HG02970 (cell line): Measurements from ENCODE around the gene NEU4.
"Not testable (repeated sequence)": the region's sequence is repeated elsewhere in the genome, so short reads cannot be mapped to it uniquely, and the experiment has no call there.

Source experiments
- ATAC-seq: cut with Tn5 transposase; IDR thresholded peaks from one replicate; pipeline ENCODE4 v1.9.1; 2021; ENCODE audit warnings: mild to moderate bottlenecking, moderate library complexity, moderate number of reproducible peaks; ENCODE audit not compliant: unreplicated experiment, low FRiP score

Gene NEU4, protein sequence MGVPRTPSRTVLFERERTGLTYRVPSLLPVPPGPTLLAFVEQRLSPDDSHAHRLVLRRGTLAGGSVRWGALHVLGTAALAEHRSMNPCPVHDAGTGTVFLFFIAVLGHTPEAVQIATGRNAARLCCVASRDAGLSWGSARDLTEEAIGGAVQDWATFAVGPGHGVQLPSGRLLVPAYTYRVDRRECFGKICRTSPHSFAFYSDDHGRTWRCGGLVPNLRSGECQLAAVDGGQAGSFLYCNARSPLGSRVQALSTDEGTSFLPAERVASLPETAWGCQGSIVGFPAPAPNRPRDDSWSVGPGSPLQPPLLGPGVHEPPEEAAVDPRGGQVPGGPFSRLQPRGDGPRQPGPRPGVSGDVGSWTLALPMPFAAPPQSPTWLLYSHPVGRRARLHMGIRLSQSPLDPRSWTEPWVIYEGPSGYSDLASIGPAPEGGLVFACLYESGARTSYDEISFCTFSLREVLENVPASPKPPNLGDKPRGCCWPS

DNA sequence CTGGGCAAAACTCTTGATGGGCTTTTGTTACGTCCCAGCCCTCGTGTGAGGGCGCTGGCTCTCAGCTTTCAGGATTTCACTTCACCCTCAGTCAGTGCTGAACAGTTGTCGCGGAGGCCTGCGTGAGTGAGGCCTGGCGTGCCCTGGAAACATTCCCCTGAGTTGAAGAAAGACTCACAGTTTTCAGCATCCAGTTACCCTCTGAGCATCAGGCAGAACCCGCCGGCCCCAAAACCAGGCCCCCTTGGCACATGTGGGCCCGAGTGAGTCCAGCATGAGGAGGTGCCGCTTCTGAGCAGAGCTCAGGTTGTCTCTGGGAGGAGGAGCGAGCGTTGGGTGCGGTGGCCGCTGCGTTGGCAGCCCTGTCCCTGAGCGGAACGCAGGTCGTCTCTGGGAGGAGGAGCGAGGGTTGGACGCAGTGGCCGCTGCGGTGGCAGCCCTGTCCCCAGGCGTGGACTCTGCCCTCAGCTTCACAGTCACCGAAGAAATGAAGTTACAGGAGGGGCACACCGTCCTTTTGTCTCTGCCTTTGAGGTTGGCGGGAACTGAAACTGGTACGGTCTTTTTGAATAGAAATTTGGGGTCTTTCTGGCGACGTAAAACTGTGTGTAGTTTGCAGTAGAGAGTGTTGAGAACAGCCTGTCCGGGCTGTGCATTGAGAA, at the start of gene NEU4:
Gene NEU4, plus strand, starts transcription at position 473 of the 662 bp plus-strand sequence. CDS start 5,292 bp downstream, outside the sequence.
- no peak for ATAC-seq

DNA sequence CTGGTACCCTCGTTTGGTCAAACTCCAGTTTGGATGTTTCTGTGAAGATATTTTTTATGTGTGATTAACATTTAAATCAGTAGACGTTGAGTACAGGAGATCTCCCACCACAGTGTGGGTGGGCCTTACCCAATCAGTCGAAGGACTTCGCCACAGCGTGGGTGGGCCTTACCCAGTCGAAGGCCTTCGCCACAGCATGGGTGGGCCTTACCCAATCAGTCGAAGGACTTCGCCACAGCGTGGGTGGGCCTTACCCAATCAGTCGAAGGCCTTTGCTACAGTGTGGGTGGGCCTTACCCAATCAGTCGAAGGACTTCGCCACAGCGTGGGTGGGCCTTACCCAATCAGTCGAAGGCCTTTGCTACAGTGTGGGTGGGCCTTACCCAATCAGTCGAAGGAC, 49.1 kb upstream of the NEU4 start:
- not testable (repeated sequence) for ATAC-seq

DNA sequence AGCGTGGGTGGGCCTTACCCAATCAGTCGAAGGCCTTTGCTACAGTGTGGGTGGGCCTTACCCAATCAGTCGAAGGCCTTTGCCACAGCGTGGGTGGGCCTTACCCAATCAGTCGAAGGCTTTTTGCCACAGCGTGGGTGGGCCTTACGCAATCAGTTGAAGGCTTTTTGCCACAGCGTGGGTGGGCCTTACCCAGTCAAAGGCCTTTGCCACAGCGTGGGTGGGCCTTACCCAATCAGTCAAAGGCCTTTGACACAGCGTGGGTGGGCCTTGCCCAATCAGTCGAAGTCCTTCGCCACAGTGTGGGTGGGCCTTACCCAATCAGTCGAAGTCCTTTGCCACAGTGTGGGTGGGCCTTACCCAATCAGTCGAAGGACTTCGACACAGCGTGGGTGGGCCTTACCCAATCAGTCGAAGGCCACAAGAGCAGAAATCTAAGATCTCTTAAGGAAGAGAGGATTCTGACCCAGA, 48.7 kb upstream of the NEU4 start:
- ATAC-seq = no peak

DNA sequence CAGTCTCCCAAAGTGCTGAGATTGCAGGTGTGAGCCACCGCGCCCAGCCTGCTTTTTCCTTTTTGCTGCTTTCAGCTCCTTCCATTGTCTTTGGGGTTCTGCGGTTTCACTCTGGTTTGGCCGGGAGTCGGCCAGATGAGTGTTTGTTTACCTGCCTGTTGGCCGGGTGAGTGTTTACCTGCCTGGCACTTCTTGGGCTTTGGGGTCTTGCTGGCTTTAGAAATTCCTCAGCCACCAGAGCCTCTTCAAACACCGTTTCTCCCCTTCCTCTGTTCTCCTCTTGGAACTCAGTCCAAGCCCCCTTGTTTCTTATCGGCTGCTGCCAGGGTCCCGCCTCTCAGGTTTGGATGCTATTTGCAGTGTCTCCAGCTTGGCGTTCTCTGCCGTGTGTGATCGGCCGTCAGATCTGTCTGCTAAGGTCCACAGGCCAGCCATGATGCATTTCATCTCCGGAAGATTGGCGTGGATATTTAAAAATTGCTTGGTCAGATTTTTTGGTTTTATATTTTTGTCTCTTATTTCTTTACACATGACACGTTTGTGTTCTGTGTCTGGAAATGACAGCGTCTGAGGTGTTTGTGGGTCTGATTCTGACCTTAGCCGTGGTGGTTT, 46.6 kb upstream of the NEU4 start:
- ATAC-seq = no peak

DNA sequence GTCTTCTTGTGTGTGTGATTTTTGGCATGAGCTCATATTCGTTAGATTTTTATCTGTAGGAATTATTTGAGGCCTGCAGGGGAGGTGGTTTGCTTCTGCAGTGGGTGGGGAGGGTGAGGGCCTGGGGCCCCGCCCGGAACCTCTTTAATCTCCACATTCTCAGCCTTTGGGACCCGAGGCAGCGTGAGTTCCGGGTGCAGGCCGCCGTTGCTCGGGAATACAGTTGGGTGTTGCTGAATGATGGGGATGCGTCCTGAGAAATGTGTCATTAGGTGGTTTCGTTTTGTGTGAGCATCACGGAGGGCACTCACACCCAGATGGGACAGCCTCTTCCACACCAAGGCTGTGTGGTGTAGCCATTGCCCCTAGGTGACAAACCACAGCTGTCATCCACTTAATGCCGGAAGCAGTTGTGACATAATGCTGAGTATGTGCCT, 46.0 kb upstream of the NEU4 start:
- ATAC-seq = no peak

DNA sequence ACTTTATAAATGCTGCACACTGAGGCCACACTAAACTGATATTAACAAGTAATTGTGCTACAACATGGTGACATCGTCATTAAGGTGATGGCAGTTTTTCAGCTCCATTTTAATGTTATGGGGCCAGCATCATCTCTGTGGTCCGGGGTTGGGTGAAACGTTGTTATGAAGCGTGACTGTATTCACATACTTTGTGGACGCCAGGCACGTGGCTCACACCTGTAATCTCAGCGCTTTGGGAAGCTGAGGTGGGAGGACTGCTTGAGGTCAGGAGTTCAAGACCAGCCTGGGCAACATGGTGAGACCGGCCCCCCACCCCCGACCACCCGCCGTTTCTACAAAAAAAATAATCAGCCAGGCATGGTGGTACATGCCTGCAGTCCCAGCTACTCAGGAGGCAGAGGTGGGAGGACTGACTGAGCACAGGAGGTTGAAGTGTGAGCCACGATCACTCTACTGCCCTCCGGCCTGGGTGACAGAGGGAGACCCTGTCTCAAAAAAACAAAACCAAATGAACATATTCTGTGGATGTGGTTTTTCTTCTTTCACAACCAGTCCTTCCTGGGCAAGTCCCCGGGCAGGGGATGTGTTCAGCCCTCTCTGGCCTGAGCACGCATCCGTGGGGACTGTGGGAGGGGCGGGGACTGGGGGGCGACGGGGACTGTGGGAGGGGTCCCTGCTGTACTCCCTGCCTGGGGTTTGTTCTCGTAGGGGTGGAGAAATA, 45.3 kb upstream of the NEU4 start:
- no peak for ATAC-seq

DNA sequence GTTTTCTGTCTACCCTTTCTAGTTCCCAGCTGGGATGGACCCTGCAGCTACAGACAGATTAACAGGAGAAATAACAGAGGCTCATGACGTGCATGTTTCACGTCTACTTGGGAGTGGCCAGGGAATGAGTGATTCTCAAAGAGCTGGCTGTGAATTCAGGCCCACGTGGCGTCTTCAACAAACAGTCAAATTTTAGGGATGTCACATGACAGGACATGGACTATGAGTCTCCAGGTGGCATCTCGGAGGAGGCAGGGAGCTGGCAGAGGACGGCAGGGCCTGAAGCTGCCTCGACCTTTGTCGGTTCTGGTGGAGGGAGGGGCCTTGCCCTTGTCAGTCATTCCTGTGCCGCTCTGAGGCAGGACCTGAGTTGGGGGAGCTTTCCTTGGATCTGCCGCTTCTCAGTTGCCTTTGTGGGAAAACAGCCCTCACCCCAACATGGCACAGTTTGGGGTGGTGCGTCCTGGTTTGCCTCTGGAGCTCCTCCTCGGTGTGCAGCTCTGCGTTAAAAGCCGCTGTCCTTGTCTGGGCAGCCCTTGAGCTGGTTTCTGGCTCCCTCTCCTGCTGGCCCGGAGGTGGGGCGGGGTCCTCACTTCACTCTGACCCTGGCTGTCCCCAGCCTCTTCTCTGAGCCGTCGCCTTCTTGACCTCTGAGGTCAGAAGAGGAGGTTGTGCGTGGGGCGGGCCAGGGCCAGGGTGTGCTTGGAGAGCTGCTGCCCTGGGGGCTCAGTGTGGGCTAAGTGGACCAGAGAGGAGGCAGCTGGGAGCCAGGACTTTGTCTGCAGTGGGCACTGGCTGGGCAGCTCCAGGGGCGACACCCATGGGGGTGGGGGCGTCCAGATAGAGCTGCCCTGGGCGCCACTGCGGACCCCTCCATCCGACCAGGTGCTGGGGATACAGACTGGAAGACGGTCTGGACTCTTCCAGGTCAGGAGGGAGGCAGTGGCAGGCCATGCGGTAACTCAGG, 44.4 kb upstream of the NEU4 start:
- ATAC-seq = no peak

DNA sequence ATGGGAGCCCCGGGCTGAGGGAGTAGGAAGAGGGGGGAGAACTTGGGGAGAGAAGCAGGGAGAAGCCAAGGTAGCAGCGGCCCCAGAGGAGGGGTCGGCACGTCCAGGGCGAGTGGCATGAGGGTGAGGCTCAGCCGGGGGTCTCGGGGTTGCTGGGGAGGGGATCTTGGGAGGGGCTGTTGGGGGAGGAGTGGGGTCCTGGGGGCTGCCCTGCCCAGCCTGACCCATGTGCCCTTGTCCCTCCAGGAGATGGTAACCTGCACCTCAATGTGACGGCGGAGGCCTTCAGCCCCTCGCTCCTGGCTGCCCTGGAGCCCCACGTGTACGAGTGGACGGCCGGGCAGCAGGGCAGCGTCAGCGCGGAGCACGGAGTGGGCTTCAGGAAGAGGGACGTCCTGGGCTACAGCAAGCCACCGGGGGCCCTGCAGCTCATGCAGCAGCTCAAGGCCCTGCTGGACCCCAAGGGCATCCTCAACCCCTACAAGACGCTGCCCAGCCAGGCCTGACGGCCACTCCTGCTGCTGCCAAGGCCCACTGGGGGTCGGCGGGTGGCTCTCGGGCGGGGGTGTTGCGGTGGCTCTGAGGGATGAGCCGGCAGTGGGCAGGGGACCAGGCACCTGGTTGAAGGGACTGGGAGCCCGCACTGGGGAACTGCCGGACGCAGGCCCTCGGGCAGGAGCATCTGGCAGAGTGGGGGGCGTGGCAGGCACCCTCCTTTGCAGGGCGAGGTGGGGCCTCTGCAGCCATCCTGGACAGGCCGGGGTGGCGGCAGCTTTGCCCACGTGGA, 41.3 kb upstream of the NEU4 start:
- no peak for ATAC-seq

DNA sequence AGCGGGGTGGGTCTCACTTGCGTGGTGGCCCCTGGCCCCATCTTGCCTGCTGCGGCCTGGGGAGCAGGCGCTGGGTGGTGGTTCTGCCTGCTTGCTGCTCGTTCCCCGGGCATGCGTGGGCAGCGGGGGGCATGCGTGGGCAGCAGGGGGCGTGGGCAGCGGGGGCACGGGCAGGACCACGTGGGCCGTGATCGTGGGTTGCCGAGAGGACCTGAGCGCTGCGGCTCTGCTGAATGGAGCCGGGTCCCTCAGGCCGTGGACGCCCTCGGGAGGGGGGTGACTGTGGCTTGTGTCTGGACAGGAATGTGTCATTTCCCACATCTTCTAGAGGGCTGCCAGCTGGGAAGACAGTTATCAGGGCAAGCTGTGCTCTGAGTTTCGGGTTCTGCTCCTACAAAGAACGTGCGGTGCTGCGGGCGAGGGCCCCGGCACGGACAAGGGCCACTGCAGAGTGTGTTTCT, 40.7 kb upstream of the NEU4 start:
- ATAC-seq = no peak

DNA sequence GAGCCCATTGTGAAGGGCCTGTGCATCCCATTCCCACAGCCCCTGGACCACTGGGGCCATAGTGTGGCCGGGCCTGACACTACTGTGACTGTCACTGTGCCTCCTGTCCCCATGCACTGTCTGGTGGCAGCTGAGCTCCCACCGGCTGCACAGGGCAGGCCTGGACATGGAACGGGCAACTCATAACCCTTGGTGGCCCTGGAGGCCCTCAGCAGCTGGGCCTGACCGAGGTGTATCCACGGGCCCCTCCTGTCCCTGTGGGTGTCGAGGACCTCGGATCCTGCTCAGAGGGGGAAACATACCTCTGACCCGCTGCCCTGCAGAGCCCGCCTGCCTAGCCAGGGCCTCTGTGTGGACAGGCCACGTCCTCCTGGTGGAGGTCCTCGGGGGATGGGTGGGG, 40.1 kb upstream of the NEU4 start:
- no peak for ATAC-seq

DNA sequence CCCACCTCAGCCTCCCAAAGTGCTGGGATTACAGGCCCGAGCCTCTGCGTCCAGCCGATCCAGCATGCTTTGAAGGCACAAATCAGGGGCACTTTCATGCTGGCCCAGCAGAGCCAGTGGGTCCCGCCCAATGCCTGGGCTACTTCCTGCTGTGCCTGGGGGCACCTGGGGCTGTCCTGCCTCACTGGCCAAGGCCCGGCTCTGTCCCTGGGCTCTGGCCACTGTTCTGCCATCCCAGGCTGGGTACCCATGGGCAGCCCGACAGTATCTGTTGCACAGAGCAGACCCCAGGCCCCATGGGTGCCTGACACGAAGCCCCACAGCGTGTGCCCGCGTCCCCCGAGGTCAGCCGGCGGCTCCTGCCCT, 39.2 kb upstream of the NEU4 start:
- ATAC-seq = no peak

DNA sequence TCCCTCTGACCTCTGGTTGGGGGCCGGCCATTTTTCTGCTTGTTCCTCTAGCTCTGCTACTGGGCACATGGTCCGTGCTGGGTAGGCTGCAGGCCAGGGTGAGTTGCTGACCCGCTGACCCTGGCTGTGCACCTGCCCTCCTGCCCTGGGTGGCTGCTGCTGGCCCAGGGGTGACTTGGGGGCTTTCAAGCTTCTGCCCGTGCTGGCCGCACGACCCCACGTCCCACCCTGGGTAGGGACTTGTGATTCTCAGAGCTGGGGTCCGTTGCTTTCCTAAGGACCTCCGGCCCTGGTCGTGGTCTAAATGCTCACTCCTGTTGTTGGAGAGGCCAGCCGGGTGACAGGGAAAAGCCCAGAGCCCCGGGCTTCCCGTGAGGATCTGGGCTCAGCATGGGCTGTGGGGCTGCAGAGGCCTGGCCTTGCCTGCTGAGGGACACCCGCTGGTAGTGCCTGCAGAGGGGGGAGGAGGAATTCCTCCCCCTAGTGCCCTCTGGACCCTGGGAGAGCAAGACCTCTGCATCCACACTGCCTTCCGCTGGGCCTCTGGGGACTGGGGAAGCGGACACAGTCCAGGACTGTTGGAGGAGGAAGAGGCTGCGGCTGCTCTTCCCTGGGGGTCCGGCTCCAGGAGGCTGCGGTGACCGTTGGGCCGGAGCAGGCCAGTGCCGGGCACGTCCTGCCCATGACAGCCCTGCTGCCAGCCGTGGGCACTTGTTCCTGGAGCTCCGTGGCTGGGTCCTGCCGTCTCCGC, 38.6 kb upstream of the NEU4 start:
- ATAC-seq = no peak

DNA sequence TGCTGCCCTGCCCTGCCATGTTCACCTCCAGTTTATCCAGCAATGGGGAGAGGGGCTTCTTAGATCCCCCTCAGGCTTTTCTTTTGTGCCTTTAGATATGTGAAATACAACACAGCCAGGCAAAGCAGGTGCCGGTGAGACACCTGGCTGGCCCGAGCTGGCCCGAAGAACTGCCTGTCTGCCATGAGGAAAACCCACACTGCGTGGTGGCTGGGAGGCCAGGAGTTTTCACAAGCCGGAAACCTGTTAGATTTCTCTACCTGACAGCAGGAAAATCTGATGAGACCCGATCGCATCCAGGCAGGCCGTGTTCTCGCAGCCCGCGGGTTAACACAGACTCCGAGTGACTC, 38.1 kb upstream of the NEU4 start:
- no peak for ATAC-seq

DNA sequence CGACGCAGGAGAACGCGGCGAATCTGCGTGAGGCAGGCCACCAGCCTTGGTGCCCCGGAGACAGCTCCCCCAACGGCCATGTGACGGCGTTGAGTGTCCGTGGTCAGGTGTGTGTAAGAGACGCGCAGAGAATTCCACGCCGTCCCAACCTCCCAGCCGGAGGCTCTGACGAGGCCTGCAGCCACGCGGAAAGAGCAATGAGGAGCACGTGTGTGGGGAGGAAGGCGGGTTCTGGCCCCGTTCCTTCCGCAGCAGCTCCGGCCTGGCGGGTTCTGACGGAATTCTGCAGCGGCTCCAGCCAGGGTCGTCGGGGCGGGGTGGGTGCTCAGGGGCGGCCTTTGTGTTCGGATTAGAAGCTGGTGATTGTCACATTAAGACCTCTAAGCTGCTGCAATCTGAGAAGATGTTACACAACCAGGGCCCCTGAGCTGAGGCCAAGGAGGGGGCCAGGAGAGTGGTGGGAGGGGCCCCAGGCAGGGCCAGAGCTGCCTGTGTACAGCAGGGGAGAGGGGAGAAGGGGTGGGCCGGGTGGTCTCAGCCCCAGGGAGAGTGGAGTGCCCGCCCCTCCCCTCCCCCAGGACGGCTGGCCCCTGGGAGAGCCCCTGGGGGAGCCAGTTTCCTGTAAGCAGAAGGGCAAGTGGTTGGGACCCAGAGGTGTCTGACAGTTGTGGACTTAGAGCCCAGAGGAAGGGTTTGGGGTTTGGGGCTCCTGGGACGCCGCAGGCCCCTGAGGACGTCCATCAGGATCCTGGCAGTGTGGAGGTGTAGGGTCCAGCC, 37.5 kb upstream of the NEU4 start:
- no peak for ATAC-seq

DNA sequence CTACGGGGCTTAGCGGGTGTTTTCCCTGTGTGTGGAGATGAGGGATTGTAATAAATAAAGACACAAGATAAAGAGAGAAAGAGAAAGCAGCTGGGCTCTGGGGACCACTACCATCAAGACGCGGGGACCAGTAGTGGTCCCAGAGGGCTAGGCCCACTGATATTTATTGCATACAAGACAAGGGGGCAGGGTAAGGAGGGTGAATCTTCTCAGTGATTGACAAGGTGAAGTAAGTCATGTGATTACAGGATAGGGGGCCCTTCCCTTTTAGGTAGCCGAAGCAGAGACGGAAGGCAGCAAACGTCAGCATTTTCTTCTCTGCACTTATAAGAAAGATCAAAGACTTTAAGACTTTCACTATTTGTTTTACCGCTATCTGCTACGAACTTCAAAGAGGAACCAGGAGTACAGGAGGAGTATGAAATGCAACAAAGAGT, 36.9 kb upstream of the NEU4 start:
- ATAC-seq = no peak

DNA sequence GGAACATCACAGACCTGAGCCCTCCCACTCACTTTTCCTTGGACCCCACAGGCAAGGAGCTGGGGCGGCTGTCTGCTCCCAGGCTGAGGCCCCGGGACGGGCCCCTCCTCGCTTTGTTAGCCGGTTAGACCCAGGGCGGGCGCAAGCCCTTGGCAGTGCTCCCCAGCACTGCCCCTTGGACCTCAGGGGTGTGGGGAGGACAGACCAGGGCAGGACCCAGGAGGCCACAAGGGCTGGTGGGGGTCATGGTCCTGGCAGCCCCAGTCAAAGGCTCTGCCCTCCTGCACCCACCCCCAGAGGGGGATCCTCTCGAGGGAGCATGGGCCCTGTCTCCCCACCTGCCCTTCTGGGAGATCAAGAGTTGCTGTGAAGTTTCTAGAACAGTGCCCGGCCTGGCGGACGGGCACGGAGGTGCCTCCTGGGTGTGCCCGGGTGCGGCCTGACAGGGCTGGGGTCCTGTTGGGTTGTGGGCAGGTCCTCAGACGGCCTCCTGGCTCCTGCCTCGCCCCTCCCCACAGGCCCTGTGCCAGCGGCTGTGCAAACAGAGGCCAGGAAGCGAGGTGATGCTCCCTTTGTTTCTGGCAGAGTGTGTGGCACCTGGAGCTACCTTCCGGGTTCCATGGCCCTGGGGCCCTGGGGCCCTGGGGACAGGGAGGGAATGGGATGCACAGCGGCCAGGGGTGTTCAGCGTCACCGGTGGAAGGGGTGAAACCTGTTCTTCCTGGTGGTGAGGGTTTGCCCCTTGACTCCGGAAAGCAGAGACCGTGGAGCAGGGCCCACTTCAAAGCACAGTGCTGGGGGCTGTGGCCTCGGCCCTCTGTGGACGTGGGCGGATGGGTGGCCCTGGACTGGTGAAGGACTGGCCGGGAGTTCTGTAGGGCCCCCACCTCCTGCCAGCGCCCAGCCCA, 35.2 kb upstream of the NEU4 start:
- no peak for ATAC-seq
